Measurements from ENCODE around the gene ZNF354C. TPM values are rescaled to one million over a fixed set of nuclear protein-coding genes. Genes with fewer than 3 reads are reported as not detected.

The ZNF354C gene
- total RNA-seq, 1 donor from 2014 or later: 7.1 TPM

DNA sequence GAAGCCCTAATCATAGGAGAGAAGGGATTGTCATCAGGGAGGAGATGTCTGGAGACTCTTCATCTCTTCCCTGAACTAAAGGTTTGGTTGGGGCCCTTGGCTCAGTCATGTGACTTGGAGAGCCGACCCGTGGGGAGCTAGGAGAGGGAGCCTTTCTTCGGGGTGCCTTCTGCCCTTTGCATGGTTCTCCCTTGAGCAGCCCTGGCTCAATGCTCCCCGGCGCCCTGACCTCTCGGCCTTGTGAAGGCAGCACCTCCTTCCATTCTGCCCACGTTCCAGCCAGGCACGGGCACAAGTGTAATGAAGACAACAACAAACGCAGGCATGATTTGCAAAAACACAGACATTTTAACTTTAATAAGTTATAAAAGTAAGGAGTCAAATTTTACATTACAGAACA is 50.4 kb downstream of the ZNF354C start:
- Histone ChIP-seq H3K4me1 (no peaks in the 10 kb centered on the region), H3K36me3 (no peaks in the 10 kb centered on the region), H3K27me3 (no peaks in the 10 kb centered on the region), H3K9me3 (no peaks in the 10 kb centered on the region), H3K4me3 (no peak overlapping the region), H3K27ac (no peak overlapping the region)
- no peak for TF ChIP-seq POLR2AphosphoS5 (IDR thresholded peaks at IDR 0.05; ENCODE audit: insufficient read depth in 1 of 2, low read depth in 1 of 2)
- intact Hi-C loops (cut with DNase I): no loop called here
- peak in 1 of 2 donors; percentile 75 for DNase-seq (ENCODE audit: extremely low spot score in 2 of 2)

- Histone ChIP-seq H3K9me3 (no peaks in the 10 kb centered on the region), H3K4me1 (no peaks in the 10 kb centered on the region), H3K27ac (no peak overlapping the region), H3K27me3 (no peaks in the 10 kb centered on the region), H3K36me3 (no peaks in the 10 kb centered on the region), H3K4me3 (no peak overlapping the region)
- intact Hi-C loops (cut with DNase I): no loop called here
- TF ChIP-seq, protein P1, sequence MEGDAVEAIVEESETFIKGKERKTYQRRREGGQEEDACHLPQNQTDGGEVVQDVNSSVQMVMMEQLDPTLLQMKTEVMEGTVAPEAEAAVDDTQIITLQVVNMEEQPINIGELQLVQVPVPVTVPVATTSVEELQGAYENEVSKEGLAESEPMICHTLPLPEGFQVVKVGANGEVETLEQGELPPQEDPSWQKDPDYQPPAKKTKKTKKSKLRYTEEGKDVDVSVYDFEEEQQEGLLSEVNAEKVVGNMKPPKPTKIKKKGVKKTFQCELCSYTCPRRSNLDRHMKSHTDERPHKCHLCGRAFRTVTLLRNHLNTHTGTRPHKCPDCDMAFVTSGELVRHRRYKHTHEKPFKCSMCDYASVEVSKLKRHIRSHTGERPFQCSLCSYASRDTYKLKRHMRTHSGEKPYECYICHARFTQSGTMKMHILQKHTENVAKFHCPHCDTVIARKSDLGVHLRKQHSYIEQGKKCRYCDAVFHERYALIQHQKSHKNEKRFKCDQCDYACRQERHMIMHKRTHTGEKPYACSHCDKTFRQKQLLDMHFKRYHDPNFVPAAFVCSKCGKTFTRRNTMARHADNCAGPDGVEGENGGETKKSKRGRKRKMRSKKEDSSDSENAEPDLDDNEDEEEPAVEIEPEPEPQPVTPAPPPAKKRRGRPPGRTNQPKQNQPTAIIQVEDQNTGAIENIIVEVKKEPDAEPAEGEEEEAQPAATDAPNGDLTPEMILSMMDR (IDR thresholded peaks at IDR 0.05): no peak
- DNase-seq (ENCODE audit: extremely low spot score in 2 of 2): peak in 1 of 2 donors; percentile 72
Measured at GRCh38 chr5:179111267-179112207, 51.4 kb downstream of the ZNF354C start.

DNA sequence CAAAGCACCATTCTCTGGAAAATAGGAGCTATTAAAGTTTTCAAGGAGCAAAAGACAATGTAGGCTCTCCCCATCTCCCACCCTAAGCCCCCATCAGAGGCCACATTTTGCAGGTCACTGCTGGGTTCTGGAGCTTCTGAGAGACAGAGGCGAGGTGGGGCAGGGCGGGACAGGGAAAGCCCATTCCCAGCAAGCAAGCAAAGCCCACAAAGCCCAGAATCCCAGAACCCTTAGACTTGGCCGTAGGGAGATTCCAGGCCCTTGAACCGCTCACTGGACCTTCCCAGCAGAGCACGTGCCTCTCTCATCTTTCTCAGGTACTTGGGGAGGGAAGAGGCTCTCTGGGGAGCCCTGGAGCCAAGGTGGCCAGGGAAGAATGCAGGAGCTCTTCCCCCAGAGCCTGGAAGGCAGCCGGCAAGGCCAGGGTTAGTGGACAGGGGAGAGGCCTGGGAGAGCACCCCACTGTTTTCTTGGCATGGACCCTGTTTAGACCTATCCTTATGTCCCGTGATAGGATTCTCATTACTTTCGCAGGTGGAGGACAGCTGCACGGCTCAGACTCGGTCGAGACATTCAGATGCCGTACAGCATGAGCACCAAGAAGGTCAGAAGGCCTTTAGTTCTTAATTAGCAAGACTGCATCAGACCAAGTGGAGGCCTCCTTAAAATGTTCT is 52.4 kb downstream of the ZNF354C start:
- peak in 1 of 2 donors; percentile 58 for DNase-seq (ENCODE audit: extremely low spot score in 2 of 2)
- H3K27me3 ChIP-seq: no peaks in the 10 kb centered on the region
- no peak overlapping the region for H3K27ac ChIP-seq
- H3K9me3 ChIP-seq: no peaks in the 10 kb centered on the region
- intact Hi-C loops (cut with DNase I): no loop called here
- no peaks in the 10 kb centered on the region for H3K36me3 ChIP-seq
- TF ChIP-seq POLR2AphosphoS5 (IDR thresholded peaks at IDR 0.05; ENCODE audit: insufficient read depth in 1 of 2, low read depth in 1 of 2) (no peak), POLR2A (IDR thresholded peaks at IDR 0.05) (no peak)
- TF ChIP-seq, protein P1 (IDR thresholded peaks at IDR 0.05): no peak
- no peak overlapping the region for H3K4me3 ChIP-seq
- no peaks in the 10 kb centered on the region for H3K4me1 ChIP-seq

DNA sequence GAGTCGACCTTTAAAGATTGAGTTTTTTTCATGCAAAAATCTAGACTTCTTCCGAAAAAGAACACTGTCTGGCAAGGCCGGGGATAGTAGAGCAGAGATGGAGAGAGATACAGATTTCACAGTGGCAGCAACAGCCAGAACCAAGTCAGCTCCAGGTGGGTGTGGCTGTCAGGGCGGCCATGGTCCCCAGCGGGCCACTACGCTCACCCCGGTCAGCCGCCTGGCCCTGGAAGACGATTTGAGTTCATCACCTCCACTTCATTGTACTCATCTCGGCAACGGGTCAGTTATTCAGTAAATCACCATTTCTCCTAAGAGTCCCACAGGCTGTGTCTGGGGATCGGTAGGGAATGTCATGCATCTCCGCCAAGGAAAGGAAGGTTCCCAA is 53.0 kb downstream of the ZNF354C start:
- Histone ChIP-seq H3K4me1 (no peaks in the 10 kb centered on the region), H3K27ac (no peak overlapping the region), H3K4me3 (no peak overlapping the region), H3K27me3 (no peaks in the 10 kb centered on the region), H3K36me3 (no peaks in the 10 kb centered on the region), H3K9me3 (no peaks in the 10 kb centered on the region)
- intact Hi-C loops (cut with DNase I): no loop called here
- TF ChIP-seq POLR2AphosphoS5 (IDR thresholded peaks at IDR 0.05; ENCODE audit: insufficient read depth in 1 of 2, low read depth in 1 of 2) (no peak), POLR2A (IDR thresholded peaks at IDR 0.05) (no peak)
- TF ChIP-seq, protein P1 (IDR thresholded peaks at IDR 0.05): no peak
- peak in 1 of 2 donors; percentile 27 for DNase-seq (ENCODE audit: extremely low spot score in 2 of 2)

DNA sequence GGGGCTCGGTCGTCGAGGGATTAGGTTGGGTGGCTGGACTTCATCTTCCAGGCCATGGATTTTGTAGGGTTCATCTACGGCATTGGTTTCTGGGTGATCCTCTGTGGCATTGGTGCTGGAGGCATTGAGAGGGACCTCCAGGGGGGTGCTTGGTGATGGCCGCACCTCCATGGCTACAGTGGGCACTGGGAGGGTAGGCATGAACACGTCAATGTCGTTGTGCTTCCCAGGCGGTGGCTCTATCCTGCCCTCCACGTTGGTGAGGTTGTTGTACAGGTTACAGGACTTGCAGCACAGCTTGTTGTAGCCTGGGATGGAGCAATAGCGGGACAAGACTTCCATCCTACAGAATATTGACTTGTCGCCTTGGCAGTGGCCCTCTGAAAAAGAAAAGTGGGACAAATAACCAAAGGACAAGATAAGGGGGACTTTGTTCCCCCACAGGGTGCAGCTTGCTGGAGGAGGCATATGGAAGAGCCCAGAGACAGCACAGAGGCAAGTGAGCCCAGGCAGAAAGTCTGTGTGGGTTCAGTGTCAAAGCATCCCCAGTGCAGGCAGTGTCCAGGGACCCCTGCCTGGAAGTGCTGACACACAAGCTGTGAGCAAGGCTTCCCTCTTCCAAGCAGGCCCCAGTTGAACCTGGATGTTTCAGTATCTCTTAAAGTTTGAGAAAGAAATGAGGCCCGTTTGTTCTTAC is 53.9 kb downstream of the ZNF354C start:
- H3K4me3 ChIP-seq: no peak overlapping the region
- no peaks in the 10 kb centered on the region for H3K36me3 ChIP-seq
- no peaks in the 10 kb centered on the region for H3K27me3 ChIP-seq
- no peaks in the 10 kb centered on the region for H3K9me3 ChIP-seq
- intact Hi-C loops (cut with DNase I): no loop called here
- no peak overlapping the region for H3K27ac ChIP-seq
- DNase-seq (ENCODE audit: extremely low spot score in 2 of 2): peak; percentile 79 to 88
- no peaks in the 10 kb centered on the region for H3K4me1 ChIP-seq
- TF ChIP-seq POLR2A (IDR thresholded peaks at IDR 0.05): no peak
- no peak for TF ChIP-seq POLR2AphosphoS5 (IDR thresholded peaks at IDR 0.05; ENCODE audit: insufficient read depth in 1 of 2, low read depth in 1 of 2)
- TF ChIP-seq, protein P1 (IDR thresholded peaks at IDR 0.05): no peak

Measured in vagina (tissue), 2 donors.